Epidermal melanocyte (primary cell): Measurements from ENCODE around the gene FREM2.

Experiments
- DNase-seq: peaks from one replicate; pipeline ENCODE4 v3.0.0; 2011; ENCODE audit warnings: low spot score; ENCODE audit not compliant: insufficient read length

The FREM2 gene

GRCh38 chr13:38883783-38884182 lies 196.9 kb downstream of the FREM2 start:
- DNase-seq, result no peak

DNA sequence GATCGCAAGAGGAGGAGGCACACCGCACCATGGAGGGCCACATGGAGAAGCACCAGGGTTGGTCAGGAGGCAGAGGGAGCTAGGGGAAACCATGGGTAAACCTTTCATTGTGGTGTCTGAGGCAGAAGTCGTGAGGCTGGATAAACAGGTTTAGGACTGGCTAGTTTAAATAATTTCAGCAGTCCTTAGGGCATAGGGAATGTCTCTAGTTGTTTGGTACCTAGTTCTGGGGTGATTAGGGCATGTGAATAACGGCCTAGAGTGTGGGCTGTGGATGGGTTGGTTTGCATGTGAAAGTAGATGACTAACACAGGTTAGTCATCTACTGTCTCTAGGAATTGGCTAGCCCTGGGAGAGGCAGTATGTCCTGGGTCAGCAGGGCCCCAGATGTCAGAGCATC lies 201.4 kb downstream of the FREM2 start:
- DNase-seq, result no peak

DNA sequence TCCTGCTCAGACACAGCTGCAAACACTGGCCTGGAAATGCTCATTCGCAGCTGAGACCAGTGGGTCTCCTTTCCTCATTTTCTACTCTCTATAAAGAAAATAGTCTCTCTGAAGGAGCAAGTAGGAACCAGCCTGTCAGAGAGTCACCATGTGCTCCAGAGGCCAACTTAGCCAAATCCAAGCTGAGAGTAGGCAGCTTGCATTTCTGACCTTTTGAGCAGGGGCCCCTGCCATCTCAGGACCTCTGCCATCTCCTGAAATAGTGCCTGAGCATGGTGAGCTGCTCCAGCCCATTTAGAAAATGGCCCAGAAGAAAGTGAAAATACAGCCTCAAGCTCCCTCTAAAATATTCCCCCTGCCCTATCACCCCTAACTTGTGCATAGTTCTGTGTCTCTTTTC lies 208.2 kb downstream of the FREM2 start:
- DNase-seq, result no peak

DNA sequence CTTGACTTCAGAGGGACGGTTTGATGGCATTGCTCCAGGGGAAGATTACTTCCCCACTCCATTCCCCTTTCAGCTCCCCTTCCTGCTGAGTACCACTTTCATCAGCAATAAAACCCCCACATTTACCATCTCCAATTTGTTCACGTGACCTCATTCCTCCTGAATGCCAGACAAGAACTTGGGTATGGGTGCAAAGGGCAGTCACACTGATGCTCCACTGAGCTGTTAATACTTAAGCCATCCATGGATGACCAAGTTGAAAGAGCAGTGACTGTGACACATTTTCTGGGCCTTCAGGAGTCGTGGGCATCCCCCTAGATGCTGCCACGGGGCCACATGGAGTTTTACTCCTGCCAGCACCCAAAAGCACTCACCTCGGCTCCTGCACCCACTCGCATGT lies 210.6 kb downstream of the FREM2 start:
- DNase-seq, result no peak

- no peak for DNase-seq
Observed at GRCh38 chr13:38898481-38898880, 211.6 kb downstream of the FREM2 start.

DNA sequence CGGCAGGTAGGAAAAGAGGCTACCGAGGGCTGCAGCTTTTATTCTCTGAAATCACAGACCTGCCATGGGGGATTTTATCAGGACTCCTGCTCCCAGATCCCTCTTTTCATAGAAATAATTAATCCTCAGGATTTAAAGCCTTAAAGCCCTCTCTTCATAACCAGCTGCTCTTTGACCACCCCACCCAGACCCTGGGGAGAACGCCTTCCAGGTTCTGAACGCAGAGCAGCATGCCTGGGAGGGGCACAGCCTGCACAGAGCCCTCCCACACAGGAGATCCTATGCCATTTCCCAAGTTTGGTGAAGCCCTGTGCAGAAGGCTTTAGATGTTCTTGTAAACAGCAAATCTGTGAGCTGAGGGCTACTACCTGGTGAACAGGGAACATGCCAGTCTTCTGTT lies 212.7 kb downstream of the FREM2 start:
- DNase-seq, result no peak

DNA sequence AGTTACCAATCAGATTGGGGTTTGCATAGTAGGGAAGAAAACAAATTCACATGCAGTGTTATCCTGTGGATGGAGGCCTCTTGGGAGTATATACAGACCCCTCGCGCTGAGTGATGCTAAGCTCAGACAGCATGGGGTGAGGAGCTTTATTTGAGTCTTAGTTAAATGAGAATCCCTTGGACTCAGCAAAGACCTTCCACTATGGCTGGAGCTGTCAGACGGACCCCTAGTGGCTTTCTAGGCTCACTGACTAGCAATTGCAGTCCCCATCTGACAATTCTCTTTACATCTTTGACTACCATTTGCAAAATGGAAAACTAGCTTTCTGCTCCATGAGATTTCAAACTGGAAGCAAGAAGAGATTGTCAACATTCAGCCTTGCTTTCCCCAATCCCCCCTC lies 213.3 kb downstream of the FREM2 start:
- no peak for DNase-seq

GRCh38 chr13:38902551-38902950 lies 215.7 kb downstream of the FREM2 start:
- no peak for DNase-seq

GRCh38 chr13:38905081-38905480 lies 218.2 kb downstream of the FREM2 start:
- DNase-seq, result no peak

- DNase-seq, result no peak
Observed at GRCh38 chr13:38905861-38906260, 219.0 kb downstream of the FREM2 start.

GRCh38 chr13:38908574-38908973 lies 221.7 kb downstream of the FREM2 start:
- DNase-seq, result no peak

GRCh38 chr13:38914070-38914469 lies 227.2 kb downstream of the FREM2 start:
- no peak for DNase-seq

DNA sequence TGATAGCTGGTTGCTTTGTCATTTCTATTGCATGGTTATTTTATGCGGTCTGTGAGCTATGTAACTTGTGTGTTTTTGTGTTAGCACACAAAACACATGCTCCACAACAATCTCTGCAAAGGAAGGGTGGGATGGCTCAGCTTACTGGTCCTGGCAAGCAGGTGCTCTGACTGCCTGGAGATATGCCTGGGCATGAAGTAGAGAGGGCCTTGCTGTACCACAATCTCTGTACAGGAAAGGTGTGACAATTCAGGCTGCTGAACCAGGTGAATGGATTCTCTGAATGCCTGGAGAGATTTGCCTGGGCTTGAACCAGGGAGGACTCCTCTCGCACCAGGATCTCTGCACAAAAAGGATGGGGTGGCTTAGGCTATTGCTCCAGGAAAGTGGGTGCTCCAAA lies 234.2 kb downstream of the FREM2 start:
- no peak for DNase-seq

DNA sequence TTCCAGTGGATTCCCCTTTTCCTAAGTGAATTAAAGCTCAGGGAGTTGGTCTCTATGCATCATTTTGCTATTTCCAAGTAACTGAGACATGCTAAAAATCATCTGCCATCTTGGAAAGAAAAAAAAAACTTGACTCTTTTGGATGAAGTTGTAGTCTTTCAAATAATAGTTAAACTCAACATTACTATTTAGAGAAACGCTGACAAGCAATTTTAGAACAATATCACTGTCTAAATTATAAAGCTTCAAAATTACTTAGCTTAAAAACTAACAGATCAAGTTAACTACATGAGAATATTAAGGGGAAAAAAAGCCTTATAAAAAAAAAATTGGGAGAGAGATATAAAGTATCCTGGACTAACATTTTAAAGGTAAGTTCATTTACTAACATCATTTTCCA lies 235.3 kb downstream of the FREM2 start:
- no peak for DNase-seq

DNA sequence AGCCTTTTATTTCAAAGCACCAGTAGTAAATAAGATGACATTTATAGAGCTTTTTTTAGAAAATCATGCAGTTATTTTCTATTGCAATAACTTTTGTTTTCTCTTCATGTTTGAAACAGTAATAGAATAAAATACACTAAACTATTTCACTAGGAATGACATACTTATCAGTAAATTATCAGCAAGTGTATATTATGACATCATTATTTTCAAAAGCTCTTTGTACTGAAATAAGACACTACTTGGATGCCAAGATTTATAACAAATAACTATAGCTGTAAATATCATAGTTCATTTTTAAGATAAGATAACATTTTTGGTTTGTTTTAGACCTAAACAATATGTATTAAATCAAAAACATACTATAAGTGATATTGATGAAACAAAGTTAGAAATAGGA lies 246.9 kb downstream of the FREM2 start:
- DNase-seq, result no peak
